Mucosa of descending colon (tissue), 3 donors: ENCODE data around the gene PLA2G4D. TPM values are rescaled to one million over a fixed set of nuclear protein-coding genes. Genes with fewer than 3 reads are reported as not detected.

Source experiments
- ATAC-seq: fragments of 200-7000 bp; cut with Tn5 transposase; one replicate; pipeline ENCODE4 v1.9.1; 2020; ENCODE audit warnings: mild to moderate bottlenecking, moderate library complexity
- DNase-seq, 3 donors: peaks; one replicate each; pipeline ENCODE4 v3.0.0-alpha.2; 2020
- H3K36me3 ChIP-seq: fragments of 200-600 bp; one replicate; pipeline ENCODE4 v1.8.0; 2021; ENCODE audit warnings: low read depth, mild to moderate bottlenecking
- H3K4me1 ChIP-seq: fragments of 200-600 bp; one replicate; pipeline ENCODE4 v1.8.0; 2021; ENCODE audit warnings: low read depth, mild to moderate bottlenecking
- H3K4me3 ChIP-seq: fragments of 200-600 bp; one replicate; pipeline ENCODE4 v1.8.0; 2021; ENCODE audit warnings: mild to moderate bottlenecking
- H3K9me3 ChIP-seq: fragments of 200-600 bp; one replicate; pipeline ENCODE4 v1.8.0; 2021; ENCODE audit warnings: mild to moderate bottlenecking
- intact Hi-C, 2 donors: fragments of 100-400 bp; cut with DNase I in 1 of 2; cut with micrococcal nuclease in 1 of 2; formaldehyde crosslinking; loops; one replicate each; pipeline versions ENCODE4 v1.11.0 to v1.11.1; 2022; cut with DNase I, micrococcal nuclease
- total RNA-seq, 3 donors: library from RNA; stranded (reverse); fragmentation: NEBNext Ultra II Directional in 2 of 3; extraction: Animal tissue kit (Norgen Biotek cat#: 25700) in 2 of 3; gene quantifications; one replicate each; pipeline versions ENCODE4 v1.2.1 to v1.2.4, GENCODE V29; 2021 to 2023
- TF ChIP-seq, protein P1 (sequence below): fragments of 200-600 bp; IDR thresholded peaks from one replicate; pipeline ENCODE4 v1.8.0; 2022; ENCODE audit warnings: antibody characterized with exemption, mild to moderate bottlenecking
- donor health status: DM: no; HTN: no; CAD: no; lungs with moderate emphysema.
- donor health status: DM: no; HTN: no; CAD: no.
- donor health status: DM: no; HTN: yes; CAD: no.

The PLA2G4D gene
- total RNA-seq, 3 donors from 2014 or later, result 0.35 to 0.51 (median 0.49) TPM

DNA sequence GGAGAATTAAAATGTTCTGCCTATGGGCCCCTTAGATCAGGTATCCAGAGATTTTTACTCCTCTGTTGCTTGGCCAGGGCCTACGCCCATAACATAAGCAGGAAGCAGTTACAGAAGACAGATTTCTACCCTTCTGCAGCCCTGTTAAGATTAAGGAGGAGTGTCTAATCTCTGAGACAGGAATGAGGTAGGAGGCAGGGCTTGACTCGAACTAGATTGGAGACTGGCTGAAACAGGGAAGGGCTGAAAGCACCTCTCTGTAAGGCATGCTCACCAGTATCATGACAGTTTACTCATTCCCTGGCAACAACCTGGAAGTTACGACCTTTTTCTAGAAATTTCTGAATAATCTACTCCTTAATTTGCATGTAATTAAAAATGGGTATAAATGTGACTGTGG lies 16.7 kb downstream of the PLA2G4D start:
- TF ChIP-seq, protein P1, sequence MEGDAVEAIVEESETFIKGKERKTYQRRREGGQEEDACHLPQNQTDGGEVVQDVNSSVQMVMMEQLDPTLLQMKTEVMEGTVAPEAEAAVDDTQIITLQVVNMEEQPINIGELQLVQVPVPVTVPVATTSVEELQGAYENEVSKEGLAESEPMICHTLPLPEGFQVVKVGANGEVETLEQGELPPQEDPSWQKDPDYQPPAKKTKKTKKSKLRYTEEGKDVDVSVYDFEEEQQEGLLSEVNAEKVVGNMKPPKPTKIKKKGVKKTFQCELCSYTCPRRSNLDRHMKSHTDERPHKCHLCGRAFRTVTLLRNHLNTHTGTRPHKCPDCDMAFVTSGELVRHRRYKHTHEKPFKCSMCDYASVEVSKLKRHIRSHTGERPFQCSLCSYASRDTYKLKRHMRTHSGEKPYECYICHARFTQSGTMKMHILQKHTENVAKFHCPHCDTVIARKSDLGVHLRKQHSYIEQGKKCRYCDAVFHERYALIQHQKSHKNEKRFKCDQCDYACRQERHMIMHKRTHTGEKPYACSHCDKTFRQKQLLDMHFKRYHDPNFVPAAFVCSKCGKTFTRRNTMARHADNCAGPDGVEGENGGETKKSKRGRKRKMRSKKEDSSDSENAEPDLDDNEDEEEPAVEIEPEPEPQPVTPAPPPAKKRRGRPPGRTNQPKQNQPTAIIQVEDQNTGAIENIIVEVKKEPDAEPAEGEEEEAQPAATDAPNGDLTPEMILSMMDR, result no peak
- intact Hi-C loops, result no loop called here
- no peaks in the 10 kb centered on the region for H3K9me3 ChIP-seq
- DNase-seq (no peak), ATAC-seq (peak; percentile 88)
- no peak overlapping the region for H3K4me3 ChIP-seq
- H3K4me1 ChIP-seq, result no peaks in the 10 kb centered on the region
- no peaks in the 10 kb centered on the region for H3K36me3 ChIP-seq

DNA sequence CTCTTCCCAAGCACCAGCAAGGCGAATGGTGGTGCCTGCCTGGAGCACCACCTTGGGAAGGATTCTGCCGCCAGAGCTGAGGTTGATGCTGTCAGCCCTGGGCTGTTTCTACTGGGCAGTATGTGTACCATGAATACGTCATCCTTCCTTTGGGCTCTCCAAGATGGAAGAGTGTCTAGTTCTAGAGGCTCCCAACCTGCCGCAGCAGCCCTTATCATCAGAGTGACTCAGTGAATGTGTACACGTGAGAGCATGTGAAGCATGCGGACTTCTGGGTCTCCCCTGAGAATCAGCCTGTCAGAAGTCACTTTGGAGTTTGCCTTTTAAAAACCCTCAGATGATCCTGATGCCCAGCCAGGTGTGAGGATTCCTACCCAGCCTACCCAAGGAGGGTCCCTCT lies 20.9 kb downstream of the PLA2G4D start:
- no peak for DNase-seq
- ATAC-seq, result no peak
- Histone ChIP-seq H3K36me3 (no peaks in the 10 kb centered on the region), H3K4me1 (no peaks in the 10 kb centered on the region), H3K4me3 (no peak overlapping the region), H3K9me3 (no peaks in the 10 kb centered on the region)
- intact Hi-C loops, result no loop called here
- TF ChIP-seq, protein P1, result no peak

DNA sequence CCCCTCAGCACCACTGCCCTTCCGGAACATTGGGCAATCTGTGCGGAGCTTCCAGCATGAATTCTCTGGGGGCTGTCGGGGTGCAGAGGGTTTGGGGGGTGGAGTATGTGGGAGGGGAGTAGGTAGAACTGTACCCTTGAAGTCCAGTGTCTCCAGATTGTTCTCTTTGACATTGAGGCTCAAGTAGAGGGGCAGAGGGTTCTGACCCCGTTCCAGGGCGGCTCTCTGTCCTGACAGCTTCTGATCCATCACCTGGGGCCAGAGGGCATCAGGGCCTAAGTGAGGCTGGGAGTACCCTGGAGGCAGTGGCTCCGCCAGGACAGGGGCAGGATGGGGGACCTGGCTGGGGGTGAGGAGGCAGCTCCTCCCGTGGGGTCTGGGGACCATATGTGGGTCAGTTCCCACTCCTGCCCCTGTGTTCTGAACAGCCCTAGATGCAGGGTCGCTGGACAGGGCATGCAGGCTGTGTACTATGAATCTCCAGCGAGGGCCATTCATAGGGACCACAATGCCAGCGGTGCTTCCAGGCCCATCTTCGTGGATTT lies 22.1 kb downstream of the PLA2G4D start:
- Histone ChIP-seq H3K9me3 (no peaks in the 10 kb centered on the region), H3K4me1 (no peaks in the 10 kb centered on the region), H3K4me3 (no peak overlapping the region), H3K36me3 (no peaks in the 10 kb centered on the region)
- DNase-seq (no peak), ATAC-seq (no peak)
- intact Hi-C loops, result no loop called here
- TF ChIP-seq, protein P1, result no peak

DNA sequence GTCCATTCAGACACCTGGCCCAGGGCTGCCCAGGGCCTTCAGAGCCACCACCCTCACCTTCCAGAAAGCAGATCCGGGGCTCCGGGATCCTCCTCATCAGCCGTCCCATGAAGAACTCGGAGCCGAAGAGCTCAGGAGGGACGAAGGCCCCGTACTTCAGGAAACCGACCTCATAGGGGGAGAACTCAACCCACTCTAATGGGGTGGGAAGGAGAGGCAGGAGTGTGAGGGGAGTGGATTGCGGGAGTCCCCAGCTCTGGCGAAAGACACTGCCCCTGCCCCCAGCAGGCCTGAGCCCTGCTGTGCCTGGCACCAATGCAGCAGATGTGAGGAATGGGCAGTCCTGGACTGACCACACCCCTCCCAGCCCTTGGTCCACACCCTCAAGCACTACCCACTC lies 22.6 kb downstream of the PLA2G4D start:
- Histone ChIP-seq H3K4me3 (no peak overlapping the region), H3K9me3 (no peaks in the 10 kb centered on the region), H3K4me1 (no peaks in the 10 kb centered on the region), H3K36me3 (no peaks in the 10 kb centered on the region)
- ATAC-seq (no peak), DNase-seq (no peak)
- intact Hi-C loops, result no loop called here
- TF ChIP-seq, protein P1, result no peak

DNA sequence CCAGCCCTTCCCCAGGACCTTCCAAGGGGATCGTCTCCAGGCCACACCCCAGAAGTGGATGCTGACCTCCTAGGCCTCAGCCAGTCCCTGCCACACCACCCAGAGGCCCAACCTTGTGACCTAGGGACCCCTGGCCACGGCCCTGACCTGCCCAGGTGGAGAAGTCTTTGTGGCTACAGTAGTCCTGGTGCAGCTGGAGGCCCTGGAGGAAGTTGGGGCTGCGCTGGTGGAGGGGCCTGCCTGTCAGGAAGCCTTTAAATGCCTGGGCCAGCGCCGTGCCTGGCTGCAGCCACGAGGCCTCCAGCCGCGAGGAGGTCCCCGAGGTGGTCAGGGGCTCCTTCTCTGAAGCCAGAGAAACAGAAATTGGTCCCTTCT lies 23.4 kb downstream of the PLA2G4D start:
- Histone ChIP-seq H3K4me3 (no peak overlapping the region), H3K9me3 (no peaks in the 10 kb centered on the region), H3K4me1 (no peaks in the 10 kb centered on the region), H3K36me3 (no peaks in the 10 kb centered on the region)
- ATAC-seq, result no peak
- no peak for DNase-seq
- TF ChIP-seq, protein P1, result no peak
- intact Hi-C loops, result no loop called here
